GM12878 (cell line): Measurements from ENCODE around the gene RARA.

Experiments
- CREM ChIP-seq: IDR thresholded peaks from 2 replicates; pipeline ENCODE4 v1.6.1; 2014; ENCODE audit warnings: antibody characterized with exemption, low read depth
- DPF2 ChIP-seq: fragments of 450-650 bp; IDR thresholded peaks from 2 replicates; pipeline ENCODE4 v1.6.1; 2017; ENCODE audit warnings: mild to moderate bottlenecking
- EP300 ChIP-seq, 2 experiments: fragments of 150-350 bp in 1 of 2; IDR thresholded peaks; 2 replicates each; pipeline ENCODE4 v1.6.1; 2011 to 2012; ENCODE audit warnings: low read depth in 2 of 2, low read length in 2 of 2, borderline replicate concordance in 1 of 2, improper control_type of control experiment in 1 of 2, inconsistent platforms in 1 of 2; ENCODE audit not compliant: control insufficient read depth in 1 of 2
- EZH2 ChIP-seq: IDR thresholded peaks from 2 replicates; pipeline ENCODE4 v1.6.1; 2012; ENCODE audit warnings: low read depth, mild to moderate bottlenecking, control low read depth, inconsistent platforms, low read length, borderline replicate concordance; ENCODE audit not compliant: control insufficient read depth
- KAT2A ChIP-seq: conservative IDR thresholded peaks from 2 replicates; pipeline ENCODE4 v1.6.1; 2011; ENCODE audit warnings: low read depth, low read length; ENCODE audit not compliant: control insufficient read depth
- KDM1A ChIP-seq: fragments of 200-600 bp; sonication (generic); IDR thresholded peaks from 2 replicates; pipeline ENCODE4 v1.6.1; 2016; ENCODE audit warnings: borderline replicate concordance
- NFXL1 ChIP-seq: fragments of 450-650 bp; IDR thresholded peaks from 2 replicates; pipeline ENCODE4 v1.6.1; 2017; ENCODE audit warnings: antibody characterized with exemption, mild to moderate bottlenecking, borderline replicate concordance
- SRF ChIP-seq, 2 experiments: IDR thresholded peaks; 2 replicates each; pipeline ENCODE4 v1.6.1; 2011; ENCODE audit warnings: low read depth in 2 of 2, low read length in 2 of 2, mild to moderate bottlenecking in 1 of 2, moderate library complexity in 1 of 2
- TF ChIP-seq, protein P1 (sequence below), 3 experiments: IDR thresholded peaks in 2 of 3; conservative IDR thresholded peaks in 1 of 3; 2 replicates each; pipeline ENCODE4 v1.5.1; 2011; ENCODE audit warnings: low read depth in 3 of 3, low read length in 3 of 3, mild to moderate bottlenecking in 3 of 3, control low read depth in 2 of 3, moderate library complexity in 2 of 3, inconsistent platforms in 1 of 3, mixed read lengths in 1 of 3; ENCODE audit not compliant: control insufficient read depth in 2 of 3, insufficient read depth in 1 of 3; ENCODE audit errors: extremely low read depth in 1 of 3
- TF ChIP-seq, protein P2 (sequence below): fragments of 450-650 bp; IDR thresholded peaks from 2 replicates; pipeline ENCODE4 v1.6.1; 2018; ENCODE audit warnings: mild to moderate bottlenecking, low read depth, moderate library complexity; ENCODE audit not compliant: partially characterized antibody
- TF ChIP-seq, protein P3 (sequence below): fragments of 150-350 bp; IDR thresholded peaks from 2 replicates; pipeline ENCODE4 v1.6.1; 2016; ENCODE audit warnings: low read depth, low read length
- TF ChIP-seq, protein P4 (sequence below): IDR thresholded peaks from 2 replicates; pipeline ENCODE4 v1.6.1; 2011; ENCODE audit warnings: borderline replicate concordance, low read depth, mild to moderate bottlenecking, moderate library complexity, mixed read lengths, low read length; ENCODE audit not compliant: insufficient read depth; ENCODE audit errors: extremely low read length

DNA sequence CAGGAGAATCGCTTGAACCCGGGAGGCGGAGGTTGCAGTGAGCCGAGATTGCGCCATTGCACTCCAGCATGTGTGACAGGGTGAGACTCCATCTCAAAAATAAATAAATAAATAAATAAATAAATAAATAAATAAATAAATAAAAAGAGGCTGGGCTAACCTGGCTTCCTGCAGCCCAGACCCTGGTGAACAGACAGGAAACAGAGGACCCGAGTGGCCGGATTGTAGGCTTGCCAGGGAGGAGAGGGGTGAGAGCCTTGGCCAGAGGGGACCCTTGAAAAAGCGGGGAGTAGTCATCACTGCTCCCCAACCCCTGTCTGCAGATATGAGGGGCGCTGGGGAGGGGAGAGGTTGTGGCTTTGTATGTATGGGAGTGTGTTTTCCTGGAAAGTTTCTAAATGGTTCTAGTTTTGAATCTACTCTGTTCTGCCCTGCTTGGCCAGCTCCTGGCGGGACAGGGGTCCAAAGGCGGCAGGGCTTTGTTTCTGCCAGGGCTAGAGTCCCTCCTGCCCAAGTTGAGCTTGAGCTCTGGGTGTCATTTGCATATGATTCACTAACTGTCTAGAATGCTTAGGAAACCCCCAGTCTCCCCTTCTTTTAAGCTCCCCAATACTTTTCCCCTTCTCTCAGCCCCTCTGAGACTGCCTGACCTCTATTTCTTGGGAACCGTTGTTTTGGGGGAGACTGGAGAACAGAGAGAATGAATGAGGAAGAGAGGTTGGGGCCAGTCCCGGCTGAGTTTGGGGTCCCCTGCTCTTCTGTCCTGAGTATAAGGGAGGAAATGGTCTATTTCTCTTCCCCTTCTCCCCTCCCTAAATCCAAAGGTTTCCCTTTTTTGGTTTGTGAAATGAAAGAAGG is 16.4 kb downstream of the RARA start:
- TF ChIP-seq, protein P1, sequence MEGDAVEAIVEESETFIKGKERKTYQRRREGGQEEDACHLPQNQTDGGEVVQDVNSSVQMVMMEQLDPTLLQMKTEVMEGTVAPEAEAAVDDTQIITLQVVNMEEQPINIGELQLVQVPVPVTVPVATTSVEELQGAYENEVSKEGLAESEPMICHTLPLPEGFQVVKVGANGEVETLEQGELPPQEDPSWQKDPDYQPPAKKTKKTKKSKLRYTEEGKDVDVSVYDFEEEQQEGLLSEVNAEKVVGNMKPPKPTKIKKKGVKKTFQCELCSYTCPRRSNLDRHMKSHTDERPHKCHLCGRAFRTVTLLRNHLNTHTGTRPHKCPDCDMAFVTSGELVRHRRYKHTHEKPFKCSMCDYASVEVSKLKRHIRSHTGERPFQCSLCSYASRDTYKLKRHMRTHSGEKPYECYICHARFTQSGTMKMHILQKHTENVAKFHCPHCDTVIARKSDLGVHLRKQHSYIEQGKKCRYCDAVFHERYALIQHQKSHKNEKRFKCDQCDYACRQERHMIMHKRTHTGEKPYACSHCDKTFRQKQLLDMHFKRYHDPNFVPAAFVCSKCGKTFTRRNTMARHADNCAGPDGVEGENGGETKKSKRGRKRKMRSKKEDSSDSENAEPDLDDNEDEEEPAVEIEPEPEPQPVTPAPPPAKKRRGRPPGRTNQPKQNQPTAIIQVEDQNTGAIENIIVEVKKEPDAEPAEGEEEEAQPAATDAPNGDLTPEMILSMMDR (IDR thresholded peaks at IDR 0.05 in 2 of 3, conservative IDR thresholded peaks at IDR 0.05 in 1 of 3; ENCODE audit: control insufficient read depth in 2 of 3, extremely low read depth in 1 of 3, insufficient read depth in 1 of 3, low read depth in 3 of 3, low read length in 3 of 3): no peak
- TF ChIP-seq EZH2 (no peak), NFXL1 (no peak), KDM1A (no peak), DPF2 (peak; percentile 59; the same call in 1 of the 2 replicates), CREM (no peak), KAT2A (no peak), EP300 (IDR thresholded peaks at IDR 0.05; ENCODE audit: borderline replicate concordance in 1 of 2, control insufficient read depth in 1 of 2, low read depth in 2 of 2, low read length in 2 of 2) (no peak), SRF (IDR thresholded peaks at IDR 0.05; ENCODE audit: low read depth in 2 of 2, low read length in 2 of 2) (no peak)
- TF ChIP-seq, protein P2, sequence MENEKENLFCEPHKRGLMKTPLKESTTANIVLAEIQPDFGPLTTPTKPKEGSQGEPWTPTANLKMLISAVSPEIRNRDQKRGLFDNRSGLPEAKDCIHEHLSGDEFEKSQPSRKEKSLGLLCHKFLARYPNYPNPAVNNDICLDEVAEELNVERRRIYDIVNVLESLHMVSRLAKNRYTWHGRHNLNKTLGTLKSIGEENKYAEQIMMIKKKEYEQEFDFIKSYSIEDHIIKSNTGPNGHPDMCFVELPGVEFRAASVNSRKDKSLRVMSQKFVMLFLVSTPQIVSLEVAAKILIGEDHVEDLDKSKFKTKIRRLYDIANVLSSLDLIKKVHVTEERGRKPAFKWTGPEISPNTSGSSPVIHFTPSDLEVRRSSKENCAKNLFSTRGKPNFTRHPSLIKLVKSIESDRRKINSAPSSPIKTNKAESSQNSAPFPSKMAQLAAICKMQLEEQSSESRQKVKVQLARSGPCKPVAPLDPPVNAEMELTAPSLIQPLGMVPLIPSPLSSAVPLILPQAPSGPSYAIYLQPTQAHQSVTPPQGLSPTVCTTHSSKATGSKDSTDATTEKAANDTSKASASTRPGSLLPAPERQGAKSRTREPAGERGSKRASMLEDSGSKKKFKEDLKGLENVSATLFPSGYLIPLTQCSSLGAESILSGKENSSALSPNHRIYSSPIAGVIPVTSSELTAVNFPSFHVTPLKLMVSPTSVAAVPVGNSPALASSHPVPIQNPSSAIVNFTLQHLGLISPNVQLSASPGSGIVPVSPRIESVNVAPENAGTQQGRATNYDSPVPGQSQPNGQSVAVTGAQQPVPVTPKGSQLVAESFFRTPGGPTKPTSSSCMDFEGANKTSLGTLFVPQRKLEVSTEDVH: no peak
- TF ChIP-seq, protein P3, sequence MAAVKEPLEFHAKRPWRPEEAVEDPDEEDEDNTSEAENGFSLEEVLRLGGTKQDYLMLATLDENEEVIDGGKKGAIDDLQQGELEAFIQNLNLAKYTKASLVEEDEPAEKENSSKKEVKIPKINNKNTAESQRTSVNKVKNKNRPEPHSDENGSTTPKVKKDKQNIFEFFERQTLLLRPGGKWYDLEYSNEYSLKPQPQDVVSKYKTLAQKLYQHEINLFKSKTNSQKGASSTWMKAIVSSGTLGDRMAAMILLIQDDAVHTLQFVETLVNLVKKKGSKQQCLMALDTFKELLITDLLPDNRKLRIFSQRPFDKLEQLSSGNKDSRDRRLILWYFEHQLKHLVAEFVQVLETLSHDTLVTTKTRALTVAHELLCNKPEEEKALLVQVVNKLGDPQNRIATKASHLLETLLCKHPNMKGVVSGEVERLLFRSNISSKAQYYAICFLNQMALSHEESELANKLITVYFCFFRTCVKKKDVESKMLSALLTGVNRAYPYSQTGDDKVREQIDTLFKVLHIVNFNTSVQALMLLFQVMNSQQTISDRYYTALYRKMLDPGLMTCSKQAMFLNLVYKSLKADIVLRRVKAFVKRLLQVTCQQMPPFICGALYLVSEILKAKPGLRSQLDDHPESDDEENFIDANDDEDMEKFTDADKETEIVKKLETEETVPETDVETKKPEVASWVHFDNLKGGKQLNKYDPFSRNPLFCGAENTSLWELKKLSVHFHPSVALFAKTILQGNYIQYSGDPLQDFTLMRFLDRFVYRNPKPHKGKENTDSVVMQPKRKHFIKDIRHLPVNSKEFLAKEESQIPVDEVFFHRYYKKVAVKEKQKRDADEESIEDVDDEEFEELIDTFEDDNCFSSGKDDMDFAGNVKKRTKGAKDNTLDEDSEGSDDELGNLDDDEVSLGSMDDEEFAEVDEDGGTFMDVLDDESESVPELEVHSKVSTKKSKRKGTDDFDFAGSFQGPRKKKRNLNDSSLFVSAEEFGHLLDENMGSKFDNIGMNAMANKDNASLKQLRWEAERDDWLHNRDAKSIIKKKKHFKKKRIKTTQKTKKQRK: no peak
- TF ChIP-seq, protein P4, sequence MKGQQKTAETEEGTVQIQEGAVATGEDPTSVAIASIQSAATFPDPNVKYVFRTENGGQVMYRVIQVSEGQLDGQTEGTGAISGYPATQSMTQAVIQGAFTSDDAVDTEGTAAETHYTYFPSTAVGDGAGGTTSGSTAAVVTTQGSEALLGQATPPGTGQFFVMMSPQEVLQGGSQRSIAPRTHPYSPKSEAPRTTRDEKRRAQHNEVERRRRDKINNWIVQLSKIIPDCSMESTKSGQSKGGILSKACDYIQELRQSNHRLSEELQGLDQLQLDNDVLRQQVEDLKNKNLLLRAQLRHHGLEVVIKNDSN: no peak
